Medulla oblongata (tissue), 1 donor: ENCODE results near the gene SIN3B.
"Not testable (repeated sequence)": the region's sequence is repeated elsewhere in the genome, so short reads cannot be mapped to it uniquely, and the experiment has no call there.

Source experiments
- DNase-seq: peaks from one replicate; pipeline ENCODE4 v3.0.0-alpha.2; 2015; ENCODE audit errors: extremely low spot score

The SIN3B gene

GRCh38 chr19:16867211-16867610 is 38.0 kb downstream of the SIN3B start:
- no peak for DNase-seq

- no peak for DNase-seq
Measured at GRCh38 chr19:16868423-16869130, 39.4 kb downstream of the SIN3B start.

- no peak for DNase-seq
Measured at GRCh38 chr19:16869331-16869972, 40.3 kb downstream of the SIN3B start.

- DNase-seq, result no peak
Measured at GRCh38 chr19:16871871-16872270, 42.7 kb downstream of the SIN3B start.

- DNase-seq, result no peak
Measured at GRCh38 chr19:16872728-16873127, 43.5 kb downstream of the SIN3B start.

GRCh38 chr19:16873594-16873993 is 44.4 kb downstream of the SIN3B start:
- DNase-seq, result no peak

- DNase-seq, result no peak
Measured at GRCh38 chr19:16874250-16874977, 45.2 kb downstream of the SIN3B start.

GRCh38 chr19:16874978-16875299 is 45.7 kb downstream of the SIN3B start:
- not testable (repeated sequence) for DNase-seq

- DNase-seq, result no peak
Measured at GRCh38 chr19:16875584-16876555, 46.7 kb downstream of the SIN3B start.

- no peak for DNase-seq
Measured at GRCh38 chr19:16876904-16877361, 47.7 kb downstream of the SIN3B start.

GRCh38 chr19:16877581-16877980 is 48.4 kb downstream of the SIN3B start:
- no peak for DNase-seq

GRCh38 chr19:16878181-16878965 is 49.2 kb downstream of the SIN3B start:
- DNase-seq, result no peak

- DNase-seq, result no peak
Measured at GRCh38 chr19:16880884-16881554, 51.8 kb downstream of the SIN3B start.

- DNase-seq, result no peak
Measured at GRCh38 chr19:16882146-16882545, 52.9 kb downstream of the SIN3B start.

- no peak for DNase-seq
Measured at GRCh38 chr19:16883522-16883921, 54.3 kb downstream of the SIN3B start.

GRCh38 chr19:16885166-16885565 is 56.0 kb downstream of the SIN3B start:
- no peak for DNase-seq

- no peak for DNase-seq
Measured at GRCh38 chr19:16886305-16886880, 57.2 kb downstream of the SIN3B start.

GRCh38 chr19:16887353-16888265 is 58.4 kb downstream of the SIN3B start:
- no peak for DNase-seq
